HG03280 (cell line): Measurements from ENCODE around the gene BCL2L1.

Source experiments
- ATAC-seq: cut with Tn5 transposase; IDR thresholded peaks from one replicate; pipeline ENCODE4 v1.9.1; 2021; ENCODE audit warnings: mild to moderate bottlenecking, moderate library complexity; ENCODE audit not compliant: unreplicated experiment

The BCL2L1 gene

DNA sequence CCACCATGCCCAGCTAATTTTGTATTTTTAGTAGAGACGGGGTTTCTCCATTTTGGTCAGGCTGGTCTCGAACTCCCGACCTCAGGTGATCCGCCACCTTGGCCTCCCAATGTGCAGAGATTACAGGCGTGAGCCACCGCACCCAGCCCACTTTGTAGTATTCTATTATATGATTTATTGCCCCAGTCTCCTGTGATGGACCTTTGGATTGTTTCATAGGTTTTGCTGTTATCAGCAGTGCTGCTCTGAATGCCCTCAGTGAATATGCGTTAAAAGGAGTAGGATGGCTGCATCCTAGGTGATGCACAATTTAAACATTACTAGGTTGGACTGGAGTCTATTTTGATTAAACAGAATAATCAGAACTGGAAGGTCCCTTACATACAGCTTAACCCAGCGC is 107.3 kb downstream of the BCL2L1 start:
- ATAC-seq: no peak
